ENCODE data around the gene E2F1. TPM values are rescaled to one million over a fixed set of nuclear protein-coding genes. Genes with fewer than 3 reads are reported as not detected.

Gene E2F1
- total RNA-seq, result 3.9 and 13.4 TPM in 2 replicates

GRCh38 chr20:33686100-33686983 lies at the start of gene E2F1:
E2F1 (minus strand) TSS chr20:33686385; CDS start chr20:33686264, 121 bp downstream.

GRCh38 chr20:33731693-33732165 lies 45.5 kb upstream of the E2F1 start, which contains the start of gene ZNF341:
ZNF341 (plus strand) TSS chr20:33731996; CDS start chr20:33732022, 26 bp downstream.

GRCh38 chr20:33719989-33720709 lies 34.0 kb upstream of the E2F1 start, which contains the start of gene PXMP4:
PXMP4 (minus strand) TSS chr20:33720310; CDS start chr20:33720207, 103 bp downstream.

GRCh38 chr20:33674294-33675135 lies 11.7 kb downstream of the E2F1 start, which contains the start of gene NECAB3:
NECAB3 (minus strand) TSS chr20:33674428; CDS start chr20:33674352, 76 bp downstream.

GRCh38 chr20:33666293-33667244 lies 19.6 kb downstream of the E2F1 start, which contains the start of gene ACTL10:
ACTL10 (plus strand) TSS chr20:33666943; CDS start chr20:33667498, 555 bp downstream.

GRCh38 chr20:33662172-33662571 lies 24.0 kb downstream of the E2F1 start, which contains the start of gene C20orf144:
C20orf144 (plus strand) TSS chr20:33662327; CDS start chr20:33662346, 19 bp downstream.

Other genes starting within 250 kb of the E2F1 start
- 12.4 and 13.5 TPM in 2 replicates for gene SNTA1, start 242.6 kb downstream of the E2F1 start, total RNA-seq
- 5.0 and 5.9 TPM in 2 replicates for gene CBFA2T2, start 196.3 kb downstream of the E2F1 start, total RNA-seq
- gene C20orf144, start 24.1 kb downstream of the E2F1 start, total RNA-seq, result 0.08 and 0.26 TPM in 2 replicates
- gene ACTL10, start 19.4 kb downstream of the E2F1 start, total RNA-seq, result 1.4 and 4.9 TPM in 2 replicates
- gene NECAB3, start 12.0 kb downstream of the E2F1 start, total RNA-seq, result 21.3 and 27.0 TPM in 2 replicates
- gene PXMP4, start 33.9 kb upstream of the E2F1 start, total RNA-seq, result 3.2 and 5.6 TPM in 2 replicates
- 0.88 and 2.8 TPM in 2 replicates for gene ZNF341, start 45.6 kb upstream of the E2F1 start, total RNA-seq
- gene CHMP4B, start 125.0 kb upstream of the E2F1 start, total RNA-seq, result 40.2 and 53.0 TPM in 2 replicates